IMR-90 (cell line): ENCODE measurements around the gene PLCH2. TPM values are rescaled to one million over a fixed set of nuclear protein-coding genes. Genes with fewer than 3 reads are reported as not detected.

ENCODE experiments used
- ATAC-seq: fragments of 200-7000 bp; cut with Tn5 transposase; 2 replicates; pipeline ENCODE4 v1.9.1; 2020; ENCODE audit warnings: low read depth, mild to moderate bottlenecking, moderate library complexity
- BruUV-seq: library from RNA; stranded (reverse); fragments of 400-500 nt; replicated peaks from 2 replicates; lab custom pipeline; 2021; lab: Mats Ljungman, UMichigan
- CTCF ChIA-PET: fragments of 300-600 bp; formaldehyde crosslinking; extraction: SDS; loops from one replicate; lab custom pipeline; 2021; ENCODE audit warnings: antibody characterized with exemption; lab: Yijun Ruan, JAX
- POLR2A ChIA-PET: fragments of 300-600 bp; sonication (Branson Sonifier 250); formaldehyde crosslinking; loops from one replicate; lab custom pipeline; 2022; ENCODE audit warnings: antibody characterized with exemption; ENCODE audit not compliant: unreplicated experiment; lab: Charles Lee
- DNase-seq: peaks from one replicate; pipeline ENCODE4 v3.0.0; 2013
- H2AFZ ChIP-seq: replicated peaks from 2 replicates; pipeline ENCODE3; 2013; ENCODE audit warnings: low read length, mild to moderate bottlenecking; ENCODE audit not compliant: poor library complexity
- H2AK5ac ChIP-seq: 2 replicates; pipeline ENCODE4 v1.6.1; 2013; ENCODE audit warnings: low read depth, low read length, inconsistent platforms
- H2AK9ac ChIP-seq: replicated peaks from 2 replicates; pipeline ENCODE3; 2013; ENCODE audit warnings: mild to moderate bottlenecking, low read depth, low read length, moderate library complexity; ENCODE audit not compliant: poor library complexity
- H2BK120ac ChIP-seq: 2 replicates; pipeline ENCODE4 v1.6.1; 2013; ENCODE audit warnings: low read depth, low read length, inconsistent platforms
- H2BK15ac ChIP-seq: 3 replicates; pipeline ENCODE4 v1.6.1; 2013; ENCODE audit warnings: low read depth, low read length, inconsistent platforms
- H2BK20ac ChIP-seq: 2 replicates; pipeline ENCODE4 v1.6.1; 2013; ENCODE audit warnings: low read depth, mild to moderate bottlenecking, inconsistent platforms, low read length, moderate library complexity
- H2BK5ac ChIP-seq: 2 replicates; pipeline ENCODE4 v1.6.1; 2013; ENCODE audit warnings: mild to moderate bottlenecking, low read depth, low read length, inconsistent platforms; ENCODE audit not compliant: poor library complexity, severe bottlenecking
- H3K14ac ChIP-seq: replicated peaks from 2 replicates; pipeline ENCODE4 v1.6.1; 2013; ENCODE audit warnings: low read depth, low read length, inconsistent platforms
- H3K18ac ChIP-seq: 2 replicates; pipeline ENCODE4 v1.6.1; 2013; ENCODE audit warnings: low read depth, low read length, control low read depth
- H3K23ac ChIP-seq: 2 replicates; pipeline ENCODE4 v1.6.1; 2013; ENCODE audit warnings: low read depth, low read length, inconsistent platforms
- H3K27ac ChIP-seq: 2 replicates; pipeline ENCODE4 v1.5.1; 2013; ENCODE audit warnings: mild to moderate bottlenecking, control low read depth, low read length; ENCODE audit not compliant: insufficient read depth
- H3K27me3 ChIP-seq: 2 replicates; pipeline ENCODE4 v1.6.1; 2013; ENCODE audit warnings: low read length; ENCODE audit not compliant: control insufficient read depth, insufficient read depth
- H3K36me3 ChIP-seq: 2 replicates; pipeline ENCODE4 v1.6.1; 2013; ENCODE audit warnings: low read length, mixed read lengths; ENCODE audit not compliant: control insufficient read depth, insufficient read depth
- H3K4ac ChIP-seq: 2 replicates; pipeline ENCODE4 v1.6.1; 2013; ENCODE audit warnings: low read depth, low read length, inconsistent platforms
- H3K4me1 ChIP-seq: 2 replicates; pipeline ENCODE4 v1.6.1; 2013; ENCODE audit warnings: low read length, mixed read lengths; ENCODE audit not compliant: control insufficient read depth, insufficient read depth
- H3K4me2 ChIP-seq: 2 replicates; pipeline ENCODE4 v1.6.1; 2013; ENCODE audit warnings: low read depth, mild to moderate bottlenecking, control low read depth, low read length, moderate library complexity
- H3K4me3 ChIP-seq: 2 replicates; pipeline ENCODE4 v1.5.1; 2013; ENCODE audit warnings: low read depth, mild to moderate bottlenecking, control low read depth, low read length, moderate library complexity; ENCODE audit not compliant: insufficient read depth
- H3K56ac ChIP-seq: 2 replicates; pipeline ENCODE4 v1.6.1; 2013; ENCODE audit warnings: low read length, inconsistent platforms; ENCODE audit not compliant: insufficient read depth; ENCODE audit errors: extremely low read depth
- H3K79me1 ChIP-seq, 2 experiments: 2 replicates each; pipeline ENCODE4 v1.6.1; 2013; ENCODE audit warnings: low read length in 2 of 2, inconsistent platforms in 1 of 2, low read depth in 1 of 2
- H3K9ac ChIP-seq: 2 replicates; pipeline ENCODE4 v1.6.1; 2013; ENCODE audit warnings: low read depth, low read length, control low read depth
- H3K9me1 ChIP-seq: 2 replicates; pipeline ENCODE4 v1.6.1; 2013; ENCODE audit warnings: low read length, inconsistent platforms; ENCODE audit not compliant: insufficient read depth
- H3K9me3 ChIP-seq: 2 replicates; pipeline ENCODE4 v1.6.1; 2013; ENCODE audit warnings: low read length; ENCODE audit not compliant: control insufficient read depth, insufficient read depth
- H4K20me1 ChIP-seq: 2 replicates; pipeline ENCODE4 v1.6.1; 2013; ENCODE audit warnings: low read length, inconsistent platforms; ENCODE audit not compliant: insufficient read depth
- H4K5ac ChIP-seq: 2 replicates; pipeline ENCODE4 v1.6.1; 2013; ENCODE audit warnings: mild to moderate bottlenecking, low read depth, low read length, control low read depth
- H4K8ac ChIP-seq, 2 experiments: 2 replicates each; pipeline ENCODE4 v1.6.1; 2013; ENCODE audit warnings: low read depth in 2 of 2, low read length in 2 of 2, control low read depth in 1 of 2, inconsistent platforms in 1 of 2
- H4K91ac ChIP-seq: 2 replicates; pipeline ENCODE4 v1.6.1; 2013; ENCODE audit warnings: low read depth, low read length, inconsistent platforms; ENCODE audit not compliant: insufficient read depth
- BHLHE40 ChIP-seq: fragments of 150-350 bp; IDR thresholded peaks from 2 replicates; pipeline ENCODE4 v1.6.1; 2016; ENCODE audit warnings: mild to moderate bottlenecking, low read depth, low read length
- FOS ChIP-seq: fragments of 150-350 bp; IDR thresholded peaks from 2 replicates; pipeline ENCODE4 v1.6.1; 2016; ENCODE audit warnings: low read depth, low read length
- NFE2L2 ChIP-seq: fragments of 150-350 bp; IDR thresholded peaks from 2 replicates; pipeline ENCODE4 v1.6.1; 2016; ENCODE audit warnings: low read depth, mild to moderate bottlenecking, low read length
- RAD21 ChIP-seq: IDR thresholded peaks from 2 replicates; pipeline ENCODE4 v1.6.1; 2012; ENCODE audit warnings: low read length, improper control_type of control experiment
- RCOR1 ChIP-seq: IDR thresholded peaks from 2 replicates; pipeline ENCODE4 v1.6.1; 2012; ENCODE audit warnings: mild to moderate bottlenecking, low read length, improper control_type of control experiment; ENCODE audit not compliant: insufficient replicate concordance
- RFX5 ChIP-seq: IDR thresholded peaks from 2 replicates; pipeline ENCODE4 v1.8.0; 2012; ENCODE audit warnings: low read depth, mild to moderate bottlenecking, low read length, moderate library complexity
- WGBS, 2 experiments: methylation state at CpG; one replicate each; pipeline versions ENCODE4 v1.1.5 to v1.1.7; 2013; ENCODE audit warnings: missing lambda C conversion rate in 2 of 2; ENCODE audit not compliant: insufficient read length in 1 of 2; ENCODE audit errors: extremely low coverage in 2 of 2; 5-methylcytosine and 5-hydroxymethylcytosine counted together
- dilution Hi-C: fragments of 300-500 bp; cut with HindIII; formaldehyde crosslinking; loops from one replicate; pipeline ENCODE4 v1.14.3; 2018; ENCODE audit warnings: low sequenced_read_pairs; ENCODE audit not compliant: unreplicated experiment
- in situ Hi-C: fragments of 300-500 bp; cut with MboI; formaldehyde crosslinking; loops from 3 replicates; pipeline ENCODE4 v1.14.3; 2019; ENCODE audit warnings: low sequenced_read_pairs, inconsistent platforms, mixed read lengths
- intact Hi-C: fragments of 100-400 bp; cut with micrococcal nuclease; formaldehyde crosslinking; loops from 2 replicates; pipeline ENCODE4 v1.10.0; 2022
- polyA plus RNA-seq, 3 experiments: library from polyadenylated mRNA; depleted of rRNA; stranded (reverse); fragments of >200 nt; gene quantifications; 2 replicates each; pipeline ENCODE4 v1.2.3, GENCODE V29; 2012; ENCODE audit warnings: low replicate concordance in 1 of 3
- total RNA-seq: library from RNA; depleted of rRNA; stranded (reverse); fragments of >200 nt; gene quantifications from 2 replicates; pipeline ENCODE4 v1.2.3, GENCODE V29; 2012

The PLCH2 gene
- total and polyA plus RNA-seq, 2 of the 4 experiments (the other 2 are of a cell fraction), result 0.18 to 1.9 TPM

DNA sequence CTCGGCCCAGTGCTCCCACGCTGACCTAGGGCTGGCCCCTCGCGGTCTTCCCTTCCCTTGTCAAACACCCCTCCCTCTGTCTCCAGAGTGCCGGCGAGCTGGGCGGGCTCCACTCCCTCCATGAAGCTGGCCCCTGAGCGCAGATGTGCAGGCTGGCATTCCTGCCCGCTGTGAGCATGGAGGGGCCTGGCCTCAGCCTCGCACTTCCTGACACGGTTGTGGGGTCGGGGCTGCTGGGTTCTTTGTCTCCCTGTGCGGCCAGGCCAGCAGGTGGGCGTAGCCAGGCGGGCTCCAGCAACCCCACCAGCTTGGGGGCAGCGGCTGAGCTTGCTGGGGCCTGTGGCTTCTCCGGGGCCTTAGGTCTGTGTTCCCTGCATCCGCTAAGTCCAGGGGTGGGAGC is 49.5 kb upstream of the PLCH2 start:
- intact Hi-C loops (no loop called here), dilution Hi-C loops (no loop called here), in situ Hi-C loops (loop anchor here (25.0 kb wide), 1 partner anchor 636 kb away; the partner anchor contains the start of gene PRDM16)
- WGBS, 2 experiments, result 63% methylated on average over 8 of the region's 18 CpGs; no CpG with 5 or more reads in 1 of the 2 experiments
- H2AK9ac ChIP-seq, result no peak overlapping the region
- H3K56ac ChIP-seq, result no peak overlapping the region
- ChIA-PET POLR2A (no interaction called here), CTCF (interaction anchor here (1.1 kb wide), 1 partner anchor 122 kb away, joined by 3 read pairs; no protein-coding TSS in a partner anchor)
- no peak overlapping the region for H3K4me3 ChIP-seq
- H3K9me3 ChIP-seq, result peaks cover 11% of the 10 kb centered on the region
- H3K4me2 ChIP-seq, result no peak overlapping the region
- H3K9ac ChIP-seq, result no peak overlapping the region
- H3K4me1 ChIP-seq, result no peaks in the 10 kb centered on the region
- no peak overlapping the region for H2BK20ac ChIP-seq
- no peak overlapping the region for H3K18ac ChIP-seq
- H4K91ac ChIP-seq, result no peak overlapping the region
- TF ChIP-seq NFE2L2 (no peak), RAD21 (no peak), RFX5 (no peak), BHLHE40 (no peak), RCOR1 (no peak), FOS (no peak)
- H3K9me1 ChIP-seq, result no peaks in the 10 kb centered on the region
- H3K36me3 ChIP-seq, result no peaks in the 10 kb centered on the region
- H2BK15ac ChIP-seq, result no peak overlapping the region
- H4K8ac ChIP-seq, result no peak overlapping the region
- ATAC-seq, result no peak
- no peaks in the 10 kb centered on the region for H3K79me1 ChIP-seq
- no TSS peak for BruUV-seq
- no peak for DNase-seq
- H2AFZ ChIP-seq, result no peak overlapping the region
- H3K14ac ChIP-seq, result no peak overlapping the region
- peaks cover 11% of the 10 kb centered on the region; the same call in 1 of the 2 replicates for H3K27me3 ChIP-seq
- H3K4ac ChIP-seq, result no peak overlapping the region
- H4K5ac ChIP-seq, result no peak overlapping the region
- H3K23ac ChIP-seq, result no peak overlapping the region
- no peak overlapping the region for H2BK5ac ChIP-seq
- no peaks in the 10 kb centered on the region; the same call in 1 of the 2 replicates for H4K20me1 ChIP-seq
- H3K27ac ChIP-seq, result no peak overlapping the region
- H2AK5ac ChIP-seq, result no peak overlapping the region
- no peak overlapping the region for H2BK120ac ChIP-seq
